HG03575 (cell line): ENCODE measurements around the gene UBE2H.
"Not testable (repeated sequence)": the region's sequence is repeated elsewhere in the genome, so short reads cannot be mapped to it uniquely, and the experiment has no call there.

Experiments
- ATAC-seq: cut with Tn5 transposase; IDR thresholded peaks from one replicate; pipeline ENCODE4 v1.9.1; 2021; ENCODE audit not compliant: unreplicated experiment, insufficient number of reproducible peaks, low FRiP score; ENCODE audit errors: extremely low read depth

The UBE2H gene

GRCh38 chr7:129886167-129886817 is 66.5 kb downstream of the UBE2H start:
- no peak for ATAC-seq

GRCh38 chr7:129884495-129884894 is 68.3 kb downstream of the UBE2H start:
- no peak for ATAC-seq

GRCh38 chr7:129883151-129883550 is 69.6 kb downstream of the UBE2H start:
- ATAC-seq = no peak

GRCh38 chr7:129882531-129882930 is 70.2 kb downstream of the UBE2H start:
- ATAC-seq = no peak

GRCh38 chr7:129877146-129877792 is 75.5 kb downstream of the UBE2H start:
- ATAC-seq = no peak

GRCh38 chr7:129875745-129876411 is 76.9 kb downstream of the UBE2H start:
- no peak for ATAC-seq

- no peak for ATAC-seq
These were observed 77.6 kb downstream of the UBE2H start for GRCh38 chr7:129875160-129875559.

GRCh38 chr7:129874722-129875121 is 78.0 kb downstream of the UBE2H start:
- no peak for ATAC-seq

- ATAC-seq = no peak
These were observed 80.7 kb downstream of the UBE2H start for GRCh38 chr7:129872054-129872453.

- ATAC-seq = no peak
These were observed 82.1 kb downstream of the UBE2H start for GRCh38 chr7:129870668-129871067.

GRCh38 chr7:129866251-129866650 is 86.5 kb downstream of the UBE2H start:
- no peak for ATAC-seq

GRCh38 chr7:129865925-129866201 is 86.9 kb downstream of the UBE2H start:
- no peak for ATAC-seq

GRCh38 chr7:129865093-129865924 is 87.5 kb downstream of the UBE2H start:
- ATAC-seq = no peak

GRCh38 chr7:129864676-129865075 is 88.1 kb downstream of the UBE2H start:
- ATAC-seq = not testable (repeated sequence)

- ATAC-seq = no peak
These were observed 88.7 kb downstream of the UBE2H start for GRCh38 chr7:129864042-129864441.

GRCh38 chr7:129862682-129863081 is 90.1 kb downstream of the UBE2H start:
- ATAC-seq = no peak

- not testable (repeated sequence) for ATAC-seq
These were observed 92.0 kb downstream of the UBE2H start for GRCh38 chr7:129860784-129861183.

GRCh38 chr7:129859183-129859582 is 93.6 kb downstream of the UBE2H start:
- no peak for ATAC-seq

- ATAC-seq = no peak
These were observed 94.3 kb downstream of the UBE2H start for GRCh38 chr7:129858490-129858889.

- no peak for ATAC-seq
These were observed 95.4 kb downstream of the UBE2H start for GRCh38 chr7:129857313-129857712.
